GM12864 (cell line): ENCODE measurements around the gene AHCYL1.
A peak's percentile ranks its signal among the peaks of the same experiment; 100 is the strongest.

Experiments used
- DNase-seq: peaks from one replicate; pipeline ENCODE4 v3.0.0-alpha.2; 2011; ENCODE audit warnings: low read depth
- H3K4me3 ChIP-seq: 2 replicates; pipeline ENCODE4 v1.5.1; 2011; ENCODE audit warnings: mild to moderate bottlenecking, low read depth, low read length, control low read depth
- TF ChIP-seq, protein P1 (sequence below): IDR thresholded peaks from 2 replicates; pipeline ENCODE4 v1.5.1; 2011; ENCODE audit warnings: low read depth, mild to moderate bottlenecking, moderate library complexity, low read length, control low read depth, inconsistent platforms; ENCODE audit errors: missing control alignments

The AHCYL1 gene

GRCh38 chr1:110033421-110033820 lies 48.9 kb downstream of the AHCYL1 start:
- no peak overlapping the region for H3K4me3 ChIP-seq
- TF ChIP-seq, protein P1, sequence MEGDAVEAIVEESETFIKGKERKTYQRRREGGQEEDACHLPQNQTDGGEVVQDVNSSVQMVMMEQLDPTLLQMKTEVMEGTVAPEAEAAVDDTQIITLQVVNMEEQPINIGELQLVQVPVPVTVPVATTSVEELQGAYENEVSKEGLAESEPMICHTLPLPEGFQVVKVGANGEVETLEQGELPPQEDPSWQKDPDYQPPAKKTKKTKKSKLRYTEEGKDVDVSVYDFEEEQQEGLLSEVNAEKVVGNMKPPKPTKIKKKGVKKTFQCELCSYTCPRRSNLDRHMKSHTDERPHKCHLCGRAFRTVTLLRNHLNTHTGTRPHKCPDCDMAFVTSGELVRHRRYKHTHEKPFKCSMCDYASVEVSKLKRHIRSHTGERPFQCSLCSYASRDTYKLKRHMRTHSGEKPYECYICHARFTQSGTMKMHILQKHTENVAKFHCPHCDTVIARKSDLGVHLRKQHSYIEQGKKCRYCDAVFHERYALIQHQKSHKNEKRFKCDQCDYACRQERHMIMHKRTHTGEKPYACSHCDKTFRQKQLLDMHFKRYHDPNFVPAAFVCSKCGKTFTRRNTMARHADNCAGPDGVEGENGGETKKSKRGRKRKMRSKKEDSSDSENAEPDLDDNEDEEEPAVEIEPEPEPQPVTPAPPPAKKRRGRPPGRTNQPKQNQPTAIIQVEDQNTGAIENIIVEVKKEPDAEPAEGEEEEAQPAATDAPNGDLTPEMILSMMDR = no peak
- no peak for DNase-seq

- no peak for DNase-seq
- TF ChIP-seq, protein P1 = no peak
- H3K4me3 ChIP-seq = peak overlapping the region; percentile 77
These were observed 49.5 kb downstream of the AHCYL1 start for GRCh38 chr1:110034040-110034450.

- H3K4me3 ChIP-seq = peak within 1 kb of the TSS; percentile 77
- TF ChIP-seq, protein P1 = no peak
- DNase-seq = peak; percentile 92
These were observed 50.1 kb downstream of the AHCYL1 start, which contains the start of gene STRIP1 for GRCh38 chr1:110034451-110035235. Gene STRIP1, plus strand, starts transcription at chr1:110034624. Its CDS starts 14 bp downstream, at chr1:110034638.

- TF ChIP-seq, protein P1 = no peak
- peak overlapping the region; percentile 77 for H3K4me3 ChIP-seq
- no peak for DNase-seq
These were observed 50.7 kb downstream of the AHCYL1 start for GRCh38 chr1:110035236-110035752.

GRCh38 chr1:110038271-110038670 lies 53.7 kb downstream of the AHCYL1 start:
- H3K4me3 ChIP-seq = no peak overlapping the region
- no peak for DNase-seq
- TF ChIP-seq, protein P1 = no peak

DNA sequence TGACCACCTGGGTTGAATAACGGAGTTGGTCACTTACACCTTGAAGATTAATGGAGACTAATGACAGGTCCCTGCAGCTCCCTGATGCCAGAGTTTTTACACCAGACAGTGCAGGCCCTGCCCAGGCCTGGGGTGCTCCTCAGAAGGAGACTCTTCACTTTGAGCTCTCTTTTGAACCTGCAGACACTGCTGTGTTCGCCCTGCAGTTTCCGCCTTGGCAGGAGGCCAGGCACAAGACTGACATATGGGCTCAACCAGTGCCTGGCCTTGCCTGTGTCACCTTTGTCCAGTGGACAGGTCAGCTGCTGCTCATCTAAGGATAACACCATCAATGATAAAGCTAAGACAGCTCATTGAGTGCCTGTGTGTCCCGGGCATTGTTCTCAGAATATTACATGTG lies 55.1 kb downstream of the AHCYL1 start:
- TF ChIP-seq, protein P1 = no peak
- DNase-seq = no peak
- no peak overlapping the region for H3K4me3 ChIP-seq
